ENCODE results near the gene RNASE8. TPM values are rescaled to one million over a fixed set of nuclear protein-coding genes. Genes with fewer than 3 reads are reported as not detected.

The RNASE8 gene
- total RNA-seq, 2 donors from 2014 or later = not detected

- H3K4me1 ChIP-seq (ENCODE audit: control insufficient read depth, insufficient read depth, low read length) = peaks cover 12% of the 10 kb centered on the region
- Mint-ChIP-seq H3K4me3 (no peak overlapping the region), H3K4me1 (peaks cover 18% of the 10 kb centered on the region), H3K9me3 (no peaks in the 10 kb centered on the region), H3K27ac (no peak overlapping the region), H3K36me3 (ENCODE audit: low read depth) (peaks cover 63% of the 10 kb centered on the region), H3K27me3 (ENCODE audit: insufficient read depth) (peaks cover 9% of the 10 kb centered on the region)
- H3K27ac ChIP-seq (ENCODE audit: low read depth, low read length) = peak overlapping the region; percentile 55
- WGBS, 2 experiments (ENCODE audit: insufficient coverage in 1 of 2, insufficient read length in 1 of 2) = 81 to 88% methylated on average over 4 to 5 of the region's 5 CpGs
- no peak for DNase-seq
- H3K27me3 ChIP-seq (ENCODE audit: control insufficient read depth, insufficient read depth, low read length, poor library complexity, severe bottlenecking) = no peaks in the 10 kb centered on the region
- H3K9me3 ChIP-seq (ENCODE audit: control insufficient read depth, low read length) = no peaks in the 10 kb centered on the region
- H3K36me3 ChIP-seq (ENCODE audit: control insufficient read depth, insufficient read depth, low read length) = peaks cover 74% of the 10 kb centered on the region
- H3K4me3 ChIP-seq (ENCODE audit: low read length) = no peak overlapping the region
- no peak for TF ChIP-seq CTCF (conservative IDR thresholded peaks at IDR 0.05)
- no peak overlapping the region for H3K9ac ChIP-seq (ENCODE audit: extremely low read depth, low read length, poor library complexity, severe bottlenecking)
Observed at GRCh38 chr14:21089877-21090193, 32.2 kb downstream of the RNASE8 start.

GRCh38 chr14:21090194-21090939 lies 32.7 kb downstream of the RNASE8 start:
- DNase-seq = peak; percentile 90
- no peaks in the 10 kb centered on the region for H3K27me3 ChIP-seq (ENCODE audit: control insufficient read depth, insufficient read depth, low read length, poor library complexity, severe bottlenecking)
- no peak overlapping the region for H3K4me3 Mint-ChIP-seq
- TF ChIP-seq CTCF (conservative IDR thresholded peaks at IDR 0.05) = peak; percentile 82
- peaks cover 23% of the 10 kb centered on the region for H3K4me1 Mint-ChIP-seq
- peaks cover 9% of the 10 kb centered on the region for H3K27me3 Mint-ChIP-seq (ENCODE audit: insufficient read depth)
- peak overlapping the region; percentile 70 for H3K27ac Mint-ChIP-seq
- H3K9me3 ChIP-seq (ENCODE audit: control insufficient read depth, low read length) = no peaks in the 10 kb centered on the region
- H3K36me3 ChIP-seq (ENCODE audit: control insufficient read depth, insufficient read depth, low read length) = peaks cover 69% of the 10 kb centered on the region
- WGBS, 2 experiments (ENCODE audit: insufficient coverage in 1 of 2, insufficient read length in 1 of 2) = 92 to 97% methylated on average over 11 to 45 of the region's 45 CpGs
- H3K4me1 ChIP-seq (ENCODE audit: control insufficient read depth, insufficient read depth, low read length) = peaks cover 14% of the 10 kb centered on the region
- H3K9me3 Mint-ChIP-seq = no peaks in the 10 kb centered on the region
- H3K27ac ChIP-seq (ENCODE audit: low read depth, low read length) = peak overlapping the region; percentile 55
- H3K9ac ChIP-seq (ENCODE audit: extremely low read depth, low read length, poor library complexity, severe bottlenecking) = no peak overlapping the region
- no peak overlapping the region for H3K4me3 ChIP-seq (ENCODE audit: low read length)
- H3K36me3 Mint-ChIP-seq (ENCODE audit: low read depth) = peaks cover 59% of the 10 kb centered on the region

- Histone ChIP-seq H3K27me3 (ENCODE audit: control insufficient read depth, insufficient read depth, low read length, poor library complexity, severe bottlenecking) (no peaks in the 10 kb centered on the region), H3K4me1 (ENCODE audit: control insufficient read depth, insufficient read depth, low read length) (peaks cover 17% of the 10 kb centered on the region), H3K9me3 (ENCODE audit: control insufficient read depth, low read length) (no peaks in the 10 kb centered on the region), H3K27ac (ENCODE audit: low read depth, low read length) (no peak overlapping the region), H3K4me3 (ENCODE audit: low read length) (no peak overlapping the region), H3K9ac (ENCODE audit: extremely low read depth, low read length, poor library complexity, severe bottlenecking) (no peak overlapping the region), H3K36me3 (ENCODE audit: control insufficient read depth, insufficient read depth, low read length) (peaks cover 62% of the 10 kb centered on the region)
- no peak overlapping the region for H3K4me3 Mint-ChIP-seq
- H3K27ac Mint-ChIP-seq = no peak overlapping the region
- 96 to 98% methylated on average over 29 to 42 of the region's 45 CpGs for WGBS, 2 experiments (ENCODE audit: insufficient coverage in 1 of 2, insufficient read length in 1 of 2)
- peaks cover 9% of the 10 kb centered on the region for H3K27me3 Mint-ChIP-seq (ENCODE audit: insufficient read depth)
- peaks cover 52% of the 10 kb centered on the region for H3K36me3 Mint-ChIP-seq (ENCODE audit: low read depth)
- no peaks in the 10 kb centered on the region for H3K9me3 Mint-ChIP-seq
- no peak for TF ChIP-seq CTCF (conservative IDR thresholded peaks at IDR 0.05)
- H3K4me1 Mint-ChIP-seq = peaks cover 25% of the 10 kb centered on the region
- DNase-seq = no peak
Observed at GRCh38 chr14:21090940-21091663, 33.5 kb downstream of the RNASE8 start.

All from endodermal cell (in vitro differentiated cells).